Measurements from ENCODE around the gene C2orf76.

Gene C2orf76

DNA sequence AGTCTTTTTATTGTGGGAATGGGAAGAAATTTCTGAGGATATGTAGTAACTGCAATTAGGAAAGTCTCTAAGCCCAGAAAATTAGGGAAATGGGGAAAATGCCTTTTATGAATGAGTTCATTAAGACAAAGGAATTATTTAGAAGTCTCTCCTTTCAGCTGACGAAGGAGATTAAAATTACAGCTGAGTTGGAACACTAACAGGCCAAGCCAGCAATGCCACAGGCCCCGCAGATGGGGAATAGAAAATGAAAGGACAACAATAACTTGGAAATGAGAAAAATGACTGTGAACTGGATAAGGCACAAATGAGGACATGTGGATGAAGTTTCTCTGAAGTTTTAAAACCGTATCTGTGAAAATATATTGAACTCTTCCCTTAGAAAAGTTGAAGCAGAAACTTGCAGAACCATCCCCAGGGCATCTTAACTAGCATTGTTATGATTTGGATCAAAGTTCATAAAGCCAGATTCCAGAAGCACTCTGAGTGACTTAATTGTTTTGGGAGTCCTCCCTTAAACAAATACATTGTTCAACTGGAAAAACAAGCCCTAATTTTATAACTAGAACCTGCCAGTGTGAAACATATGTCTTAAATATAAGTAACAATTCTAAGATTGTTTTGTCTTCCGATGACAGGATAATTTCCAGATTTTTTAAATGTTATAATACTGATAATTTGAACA, 51.3 kb downstream of the C2orf76 start:
- DNase-seq (ENCODE audit: extremely low read depth, low read depth): no peak
- TF ChIP-seq, protein P1, sequence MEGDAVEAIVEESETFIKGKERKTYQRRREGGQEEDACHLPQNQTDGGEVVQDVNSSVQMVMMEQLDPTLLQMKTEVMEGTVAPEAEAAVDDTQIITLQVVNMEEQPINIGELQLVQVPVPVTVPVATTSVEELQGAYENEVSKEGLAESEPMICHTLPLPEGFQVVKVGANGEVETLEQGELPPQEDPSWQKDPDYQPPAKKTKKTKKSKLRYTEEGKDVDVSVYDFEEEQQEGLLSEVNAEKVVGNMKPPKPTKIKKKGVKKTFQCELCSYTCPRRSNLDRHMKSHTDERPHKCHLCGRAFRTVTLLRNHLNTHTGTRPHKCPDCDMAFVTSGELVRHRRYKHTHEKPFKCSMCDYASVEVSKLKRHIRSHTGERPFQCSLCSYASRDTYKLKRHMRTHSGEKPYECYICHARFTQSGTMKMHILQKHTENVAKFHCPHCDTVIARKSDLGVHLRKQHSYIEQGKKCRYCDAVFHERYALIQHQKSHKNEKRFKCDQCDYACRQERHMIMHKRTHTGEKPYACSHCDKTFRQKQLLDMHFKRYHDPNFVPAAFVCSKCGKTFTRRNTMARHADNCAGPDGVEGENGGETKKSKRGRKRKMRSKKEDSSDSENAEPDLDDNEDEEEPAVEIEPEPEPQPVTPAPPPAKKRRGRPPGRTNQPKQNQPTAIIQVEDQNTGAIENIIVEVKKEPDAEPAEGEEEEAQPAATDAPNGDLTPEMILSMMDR (IDR thresholded peaks at IDR 0.05; ENCODE audit: low read depth, low read length): no peak

DNA sequence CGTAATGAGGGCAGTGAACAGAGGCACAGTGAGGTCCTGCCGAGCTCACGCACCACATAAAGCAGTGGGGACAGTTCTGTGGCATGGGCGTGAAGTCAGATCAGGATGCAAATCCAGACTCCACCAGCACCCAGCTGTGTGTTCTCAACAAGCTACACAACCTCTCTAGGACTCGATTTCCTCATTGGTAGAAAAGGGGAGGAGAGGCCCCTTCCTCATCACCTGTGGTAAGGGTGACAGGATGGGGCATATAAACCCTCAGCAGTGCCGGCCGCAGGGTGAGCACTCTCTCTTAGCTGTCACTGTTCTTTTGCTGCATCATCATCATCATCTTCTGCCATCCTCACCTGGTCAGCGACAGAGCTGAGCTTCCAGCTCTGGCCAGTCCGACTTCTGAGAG, 54.8 kb downstream of the C2orf76 start:
- DNase-seq (ENCODE audit: extremely low read depth, low read depth): no peak
- TF ChIP-seq, protein P1 (IDR thresholded peaks at IDR 0.05; ENCODE audit: low read depth, low read length): no peak

DNA sequence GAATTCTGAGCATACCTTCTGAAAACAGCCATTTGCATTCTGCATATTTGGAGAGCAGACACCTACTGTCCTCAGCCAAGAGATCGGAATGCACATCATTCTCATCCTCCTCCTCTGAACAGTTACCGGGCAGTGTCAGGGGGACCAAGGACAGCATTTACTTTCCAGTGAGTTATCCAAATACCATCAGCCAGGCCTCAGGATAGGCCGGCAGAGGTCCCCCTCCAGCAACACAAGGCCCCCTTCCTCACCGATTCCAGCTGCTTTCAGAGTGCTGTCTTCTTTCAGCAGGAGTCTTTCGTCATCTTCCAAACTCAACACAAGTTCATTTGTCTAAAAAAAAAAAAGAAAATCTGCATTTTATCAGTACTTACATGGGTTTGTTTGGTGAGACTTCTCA, 55.3 kb downstream of the C2orf76 start:
- no peak for DNase-seq (ENCODE audit: extremely low read depth, low read depth)
- TF ChIP-seq, protein P1 (IDR thresholded peaks at IDR 0.05; ENCODE audit: low read depth, low read length): no peak

DNA sequence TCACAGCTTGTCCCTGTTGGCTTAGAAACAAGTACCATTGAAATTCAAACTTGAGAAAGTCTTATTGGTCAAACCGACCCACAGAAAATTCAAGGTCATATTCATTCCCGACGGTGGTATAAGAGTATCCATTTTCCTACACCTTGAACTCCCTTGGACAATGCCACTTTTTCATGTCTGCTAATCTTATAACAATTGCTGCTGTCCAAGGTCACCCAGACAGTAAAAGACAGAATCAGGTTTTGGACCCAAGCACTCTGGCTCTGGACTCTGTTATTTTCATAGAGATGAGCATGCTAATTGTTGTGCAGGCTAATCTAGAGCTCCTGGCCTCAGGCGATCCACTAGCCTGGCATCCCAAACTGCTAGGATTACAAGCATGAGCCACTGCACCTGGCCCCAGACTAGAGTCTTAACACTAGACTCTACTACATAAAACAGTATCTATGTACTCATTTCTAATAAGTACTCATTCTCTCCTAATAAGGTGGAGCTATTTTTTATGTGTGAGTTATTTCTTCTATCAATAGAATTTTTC, 57.8 kb downstream of the C2orf76 start:
- TF ChIP-seq, protein P1 (IDR thresholded peaks at IDR 0.05; ENCODE audit: low read depth, low read length): no peak
- DNase-seq (ENCODE audit: extremely low read depth, low read depth): no peak

DNA sequence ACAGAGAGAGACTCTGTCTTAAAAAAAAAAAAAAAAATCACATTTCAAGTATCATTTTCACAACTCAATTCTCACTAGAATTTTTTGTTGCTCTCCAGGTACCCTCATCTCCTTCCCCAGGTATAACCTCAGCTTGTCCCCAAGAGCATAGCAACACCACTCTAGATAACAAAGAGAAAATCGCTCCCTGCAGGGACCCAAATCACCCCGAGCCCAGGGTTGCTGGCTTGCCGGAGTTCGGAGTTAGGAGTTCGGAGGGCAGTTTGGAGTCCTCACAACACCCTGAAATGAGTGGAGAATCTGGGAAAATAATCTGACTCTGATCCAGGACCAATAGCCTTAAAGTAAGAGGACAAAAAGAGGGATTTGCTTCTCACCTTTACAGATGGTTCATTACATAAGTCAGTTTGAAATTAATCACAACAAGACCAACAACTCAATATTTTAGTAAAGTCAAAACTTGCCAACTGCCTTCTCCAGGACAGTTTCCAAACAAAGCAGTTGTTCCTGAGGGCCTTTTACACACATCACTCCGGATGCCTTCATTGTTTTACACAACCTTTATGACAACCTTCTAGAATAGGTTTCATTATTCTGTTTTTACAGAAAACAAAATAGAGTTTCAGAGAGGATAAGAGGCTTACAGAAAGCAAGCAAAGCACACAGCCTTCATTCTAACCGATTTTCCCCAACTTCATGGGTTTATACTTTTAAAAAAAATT, 59.1 kb downstream of the C2orf76 start:
- TF ChIP-seq, protein P1 (IDR thresholded peaks at IDR 0.05; ENCODE audit: low read depth, low read length): no peak
- DNase-seq (ENCODE audit: extremely low read depth, low read depth): no peak

DNA sequence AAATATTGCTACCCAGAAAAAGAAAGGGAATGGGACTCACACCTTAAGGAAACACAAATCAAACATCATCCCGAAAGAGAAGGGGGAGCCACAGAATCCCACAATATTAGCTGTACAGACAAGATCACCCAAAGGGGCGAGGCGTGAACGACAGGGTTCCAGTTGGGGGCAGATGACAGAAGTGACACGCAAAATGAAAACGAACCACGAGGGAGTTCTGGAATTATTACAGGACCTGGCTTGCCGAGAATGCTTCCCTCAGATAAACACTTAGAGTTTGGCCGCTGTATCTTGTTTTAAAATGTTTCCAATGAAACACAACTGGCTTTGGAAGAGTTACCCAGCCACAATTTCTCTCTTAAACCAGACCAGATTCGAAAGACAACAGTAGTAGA, 60.4 kb downstream of the C2orf76 start:
- no peak for DNase-seq (ENCODE audit: extremely low read depth, low read depth)
- TF ChIP-seq, protein P1 (IDR thresholded peaks at IDR 0.05; ENCODE audit: low read depth, low read length): no peak

All from AG09319 (cell line).